GM19468 (cell line): ENCODE results near the gene VPS45.
"Not testable (repeated sequence)": the region's sequence is repeated elsewhere in the genome, so short reads cannot be mapped to it uniquely, and the experiment has no call there.

Experiments
- ATAC-seq: cut with Tn5 transposase; IDR thresholded peaks from one replicate; pipeline ENCODE4 v1.9.1; 2021; ENCODE audit warnings: mild to moderate bottlenecking, moderate library complexity, moderate number of reproducible peaks; ENCODE audit not compliant: unreplicated experiment; ENCODE audit errors: extremely low read depth

Gene VPS45

GRCh38 chr1:150180474-150180873 is 112.9 kb downstream of the VPS45 start:
- no peak for ATAC-seq

- ATAC-seq: no peak
Observed at GRCh38 chr1:150182247-150182646, 114.7 kb downstream of the VPS45 start.

- no peak for ATAC-seq
Observed at GRCh38 chr1:150183061-150183460, 115.5 kb downstream of the VPS45 start.

GRCh38 chr1:150185481-150185880 is 117.9 kb downstream of the VPS45 start:
- no peak for ATAC-seq

GRCh38 chr1:150186438-150186788 is 118.8 kb downstream of the VPS45 start:
- not testable (repeated sequence) for ATAC-seq

GRCh38 chr1:150186789-150187559 is 119.4 kb downstream of the VPS45 start:
- no peak for ATAC-seq

GRCh38 chr1:150187560-150187931 is 120.0 kb downstream of the VPS45 start:
- ATAC-seq: no peak

GRCh38 chr1:150192012-150192411 is 124.4 kb downstream of the VPS45 start:
- no peak for ATAC-seq

GRCh38 chr1:150194381-150195031 is 126.9 kb downstream of the VPS45 start:
- ATAC-seq: no peak
